ENCODE measurements around the gene SEC24B.

The SEC24B gene

DNA sequence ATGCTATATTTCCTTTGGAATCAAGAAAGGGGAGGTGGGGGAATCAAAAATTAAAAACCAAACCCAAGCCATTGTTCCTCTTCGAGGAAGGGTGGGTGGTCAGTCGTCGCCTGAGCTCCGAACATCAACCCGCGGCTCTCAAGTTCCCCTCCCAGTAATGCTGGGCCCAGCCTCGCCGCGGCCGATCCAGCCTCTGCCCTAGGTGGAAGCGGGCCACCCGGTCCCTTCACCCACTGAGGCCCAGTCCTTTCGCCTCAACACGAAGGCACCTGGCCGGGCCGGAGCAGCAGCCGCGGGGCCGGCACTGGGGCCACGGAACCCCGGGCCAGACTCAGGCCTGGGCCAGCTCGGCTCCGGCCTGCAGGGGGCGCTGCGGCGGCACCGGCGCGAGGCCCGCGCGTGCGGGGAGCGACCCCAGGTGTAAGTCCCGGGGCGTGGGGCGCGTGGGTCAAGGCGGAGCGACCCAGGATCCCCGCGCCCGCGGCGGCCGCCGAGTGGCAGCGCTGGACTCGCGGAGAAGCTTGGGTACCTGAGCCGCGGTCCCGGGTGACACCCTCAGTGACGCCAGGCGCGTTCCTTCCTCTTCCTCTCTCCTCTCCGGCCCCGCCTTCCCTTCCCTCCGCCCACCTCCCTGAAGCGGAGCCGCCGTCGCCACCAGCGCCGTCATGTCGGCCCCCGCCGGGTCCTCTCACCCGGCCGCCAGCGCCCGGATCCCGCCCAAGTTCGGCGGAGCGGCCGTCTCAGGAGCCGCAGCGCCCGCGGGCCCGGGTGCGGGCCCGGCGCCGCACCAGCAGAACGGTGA, at the start of gene SEC24B:
SEC24B (plus strand) TSS at position 611 of the 802 bp plus-strand sequence; CDS start at position 666, 55 bp downstream.
- peak within 1 kb of the TSS; percentile 77 for H3K4me3 ChIP-seq (ENCODE audit: insufficient read length, low read depth)
- peak; percentile 44 for DNase-seq (ENCODE audit: low read depth, low spot score)
- H3K9ac ChIP-seq (ENCODE audit: insufficient read length, low read depth): peak within 1 kb of the TSS; percentile 87
- no peaks in the 10 kb centered on the region for H3K27me3 ChIP-seq (ENCODE audit: insufficient read depth, insufficient read length)
- H3K9me3 ChIP-seq (ENCODE audit: insufficient read depth, low read length): no peaks in the 10 kb centered on the region
- TF ChIP-seq YY1 (IDR thresholded peaks at IDR 0.05; ENCODE audit: insufficient read depth, insufficient read length): no peak
- no peak for TF ChIP-seq SUZ12 (IDR thresholded peaks at IDR 0.05; ENCODE audit: extremely low read depth, insufficient read depth, insufficient read length)
- TF ChIP-seq ZNF274 (IDR thresholded peaks at IDR 0.05; ENCODE audit: low read depth, low read length): no peak
- peaks cover 9% of the 10 kb centered on the region for H3K36me3 ChIP-seq (ENCODE audit: insufficient read depth, insufficient read length, low read length)
- H3K4me1 ChIP-seq (ENCODE audit: insufficient read depth, insufficient read length): peaks cover 7% of the 10 kb centered on the region

DNA sequence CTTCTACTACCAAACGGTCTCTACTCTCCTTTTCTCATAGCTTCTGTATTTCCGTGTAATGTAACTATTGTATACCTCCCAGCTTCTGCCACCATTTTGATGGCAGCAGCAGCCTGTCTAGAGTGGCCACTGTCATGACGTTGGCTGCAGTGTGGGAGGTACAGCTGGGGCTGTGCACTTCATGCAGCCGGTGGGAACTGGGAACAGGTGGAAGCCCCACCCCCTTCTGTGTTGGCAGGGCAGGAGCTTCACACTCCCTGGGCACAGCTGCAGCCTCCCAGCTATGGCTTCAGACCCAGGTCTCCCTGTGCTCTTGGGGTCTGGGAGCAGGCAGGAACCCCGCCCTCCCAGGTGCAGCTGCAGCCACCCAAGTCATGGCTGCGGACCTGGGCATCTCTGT, 49.8 kb upstream of the SEC24B start:
- Histone ChIP-seq H3K9ac (ENCODE audit: insufficient read length, low read depth) (no peak overlapping the region), H3K4me1 (ENCODE audit: insufficient read depth, insufficient read length) (no peaks in the 10 kb centered on the region), H3K27me3 (ENCODE audit: insufficient read depth, insufficient read length) (no peaks in the 10 kb centered on the region), H3K9me3 (ENCODE audit: insufficient read depth, low read length) (no peaks in the 10 kb centered on the region), H3K4me3 (ENCODE audit: insufficient read length, low read depth) (no peak overlapping the region), H3K36me3 (ENCODE audit: insufficient read depth, insufficient read length, low read length) (no peaks in the 10 kb centered on the region)
- no peak for DNase-seq (ENCODE audit: low read depth, low spot score)
- TF ChIP-seq ZNF274 (IDR thresholded peaks at IDR 0.05; ENCODE audit: low read depth, low read length): no peak
- TF ChIP-seq YY1 (IDR thresholded peaks at IDR 0.05; ENCODE audit: insufficient read depth, insufficient read length): no peak
- no peak for TF ChIP-seq SUZ12 (IDR thresholded peaks at IDR 0.05; ENCODE audit: extremely low read depth, insufficient read depth, insufficient read length)

GRCh38 chr4:109385260-109385659, 48.4 kb upstream of the SEC24B start:
- Histone ChIP-seq H3K27me3 (ENCODE audit: insufficient read depth, insufficient read length) (no peaks in the 10 kb centered on the region), H3K9me3 (ENCODE audit: insufficient read depth, low read length) (no peaks in the 10 kb centered on the region), H3K4me3 (ENCODE audit: insufficient read length, low read depth) (no peak overlapping the region), H3K9ac (ENCODE audit: insufficient read length, low read depth) (no peak overlapping the region), H3K4me1 (ENCODE audit: insufficient read depth, insufficient read length) (no peaks in the 10 kb centered on the region), H3K36me3 (ENCODE audit: insufficient read depth, insufficient read length, low read length) (no peaks in the 10 kb centered on the region)
- DNase-seq (ENCODE audit: low read depth, low spot score): no peak
- TF ChIP-seq YY1 (IDR thresholded peaks at IDR 0.05; ENCODE audit: insufficient read depth, insufficient read length) (no peak), SUZ12 (IDR thresholded peaks at IDR 0.05; ENCODE audit: extremely low read depth, insufficient read depth, insufficient read length) (no peak), ZNF274 (IDR thresholded peaks at IDR 0.05; ENCODE audit: low read depth, low read length) (no peak)

DNA sequence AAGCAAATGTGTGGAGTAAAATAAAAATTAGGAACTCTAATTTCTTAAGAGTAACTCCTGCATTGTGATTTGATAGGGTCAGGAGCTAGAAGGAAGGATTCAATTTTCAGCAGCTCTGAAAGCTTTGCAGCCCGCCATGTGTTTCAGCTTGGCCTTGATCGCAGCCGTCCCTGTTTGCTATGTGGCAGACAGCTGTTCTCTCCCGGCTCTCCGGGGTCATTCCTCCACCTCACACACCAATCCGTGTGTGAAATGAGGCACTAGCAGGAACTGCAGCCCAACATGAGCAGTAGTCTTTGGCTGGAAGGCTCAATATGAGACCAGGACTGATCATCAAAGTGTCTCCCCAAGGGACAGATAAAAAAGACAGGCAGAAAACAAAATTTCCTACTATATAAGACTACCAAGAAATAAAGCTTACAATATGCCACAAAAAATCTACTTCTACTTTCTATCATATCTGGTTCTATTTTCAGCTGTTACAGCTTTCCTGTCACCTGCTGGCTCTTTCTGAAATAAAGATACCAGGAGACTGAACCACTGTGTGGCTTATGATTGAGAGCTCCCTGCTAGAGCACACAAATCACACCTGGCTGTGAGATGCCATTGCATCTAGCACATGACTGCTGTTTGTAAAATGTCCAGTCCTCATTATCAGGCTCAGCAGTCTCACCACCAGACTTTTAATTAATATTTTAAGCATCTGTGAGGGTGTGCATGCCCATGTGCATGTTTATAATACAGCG, 44.1 kb upstream of the SEC24B start:
- no peaks in the 10 kb centered on the region for H3K36me3 ChIP-seq (ENCODE audit: insufficient read depth, insufficient read length, low read length)
- H3K4me1 ChIP-seq (ENCODE audit: insufficient read depth, insufficient read length): no peaks in the 10 kb centered on the region
- no peaks in the 10 kb centered on the region for H3K27me3 ChIP-seq (ENCODE audit: insufficient read depth, insufficient read length)
- no peak for TF ChIP-seq ZNF274 (IDR thresholded peaks at IDR 0.05; ENCODE audit: low read depth, low read length)
- TF ChIP-seq SUZ12 (IDR thresholded peaks at IDR 0.05; ENCODE audit: extremely low read depth, insufficient read depth, insufficient read length): no peak
- no peak for TF ChIP-seq YY1 (IDR thresholded peaks at IDR 0.05; ENCODE audit: insufficient read depth, insufficient read length)
- no peak overlapping the region for H3K4me3 ChIP-seq (ENCODE audit: insufficient read length, low read depth)
- H3K9me3 ChIP-seq (ENCODE audit: insufficient read depth, low read length): no peaks in the 10 kb centered on the region
- no peak overlapping the region for H3K9ac ChIP-seq (ENCODE audit: insufficient read length, low read depth)
- DNase-seq (ENCODE audit: low read depth, low spot score): no peak

- H3K4me3 ChIP-seq (ENCODE audit: insufficient read length, low read depth): no peak overlapping the region
- H3K36me3 ChIP-seq (ENCODE audit: insufficient read depth, insufficient read length, low read length): no peaks in the 10 kb centered on the region
- no peak overlapping the region for H3K9ac ChIP-seq (ENCODE audit: insufficient read length, low read depth)
- no peaks in the 10 kb centered on the region for H3K9me3 ChIP-seq (ENCODE audit: insufficient read depth, low read length)
- no peaks in the 10 kb centered on the region for H3K4me1 ChIP-seq (ENCODE audit: insufficient read depth, insufficient read length)
- no peak for DNase-seq (ENCODE audit: low read depth, low spot score)
- TF ChIP-seq YY1 (IDR thresholded peaks at IDR 0.05; ENCODE audit: insufficient read depth, insufficient read length) (no peak), ZNF274 (IDR thresholded peaks at IDR 0.05; ENCODE audit: low read depth, low read length) (no peak), SUZ12 (IDR thresholded peaks at IDR 0.05; ENCODE audit: extremely low read depth, insufficient read depth, insufficient read length) (no peak)
- no peaks in the 10 kb centered on the region for H3K27me3 ChIP-seq (ENCODE audit: insufficient read depth, insufficient read length)
Measured at GRCh38 chr4:109390115-109390768, 43.4 kb upstream of the SEC24B start.

DNA sequence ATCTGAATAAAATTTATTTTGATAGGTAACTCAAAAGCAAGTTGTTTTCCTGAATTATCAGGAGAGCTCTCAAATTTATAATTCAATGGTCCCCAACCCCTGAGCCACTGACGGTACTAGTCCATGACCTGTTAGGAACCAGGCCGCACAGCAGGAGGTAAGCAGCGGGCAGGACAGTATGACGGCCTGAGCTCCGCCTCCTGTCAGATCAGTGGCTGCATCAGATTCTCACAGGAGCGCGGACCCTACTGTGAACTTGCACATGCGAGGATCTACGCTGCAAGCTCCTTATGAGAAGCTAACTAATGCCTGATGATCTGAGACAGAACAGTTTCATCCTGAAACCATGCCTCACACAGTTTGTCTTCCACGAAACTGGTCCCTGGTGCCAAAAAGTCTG, 37.9 kb upstream of the SEC24B start:
- no peak for DNase-seq (ENCODE audit: low read depth, low spot score)
- Histone ChIP-seq H3K36me3 (ENCODE audit: insufficient read depth, insufficient read length, low read length) (no peaks in the 10 kb centered on the region), H3K27me3 (ENCODE audit: insufficient read depth, insufficient read length) (no peaks in the 10 kb centered on the region), H3K4me3 (ENCODE audit: insufficient read length, low read depth) (no peak overlapping the region), H3K9ac (ENCODE audit: insufficient read length, low read depth) (no peak overlapping the region), H3K9me3 (ENCODE audit: insufficient read depth, low read length) (no peaks in the 10 kb centered on the region), H3K4me1 (ENCODE audit: insufficient read depth, insufficient read length) (no peaks in the 10 kb centered on the region)
- no peak for TF ChIP-seq YY1 (IDR thresholded peaks at IDR 0.05; ENCODE audit: insufficient read depth, insufficient read length)
- no peak for TF ChIP-seq ZNF274 (IDR thresholded peaks at IDR 0.05; ENCODE audit: low read depth, low read length)
- TF ChIP-seq SUZ12 (IDR thresholded peaks at IDR 0.05; ENCODE audit: extremely low read depth, insufficient read depth, insufficient read length): no peak

DNA sequence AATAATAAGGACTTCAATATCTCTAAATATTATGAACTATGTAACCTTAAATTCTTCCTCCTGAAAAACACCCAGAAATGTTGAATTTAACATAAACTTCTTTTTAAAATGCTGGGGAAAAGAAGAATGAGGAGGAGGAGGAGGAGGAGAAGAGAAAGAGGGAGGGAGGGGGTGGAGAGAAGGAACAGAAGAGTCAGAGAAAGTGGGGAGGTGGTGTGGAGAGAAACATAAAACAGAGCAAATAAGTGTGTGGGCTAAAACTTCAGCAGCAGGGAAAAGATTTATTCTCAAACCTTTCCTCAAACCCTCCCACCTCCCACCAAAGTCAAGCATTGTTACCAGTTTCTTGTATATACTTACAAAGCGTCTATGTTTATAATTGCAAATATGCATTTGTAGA, 34.7 kb upstream of the SEC24B start:
- TF ChIP-seq YY1 (IDR thresholded peaks at IDR 0.05; ENCODE audit: insufficient read depth, insufficient read length): no peak
- TF ChIP-seq ZNF274 (IDR thresholded peaks at IDR 0.05; ENCODE audit: low read depth, low read length): no peak
- Histone ChIP-seq H3K27me3 (ENCODE audit: insufficient read depth, insufficient read length) (no peaks in the 10 kb centered on the region), H3K9me3 (ENCODE audit: insufficient read depth, low read length) (no peaks in the 10 kb centered on the region), H3K9ac (ENCODE audit: insufficient read length, low read depth) (no peak overlapping the region), H3K4me3 (ENCODE audit: insufficient read length, low read depth) (no peak overlapping the region), H3K36me3 (ENCODE audit: insufficient read depth, insufficient read length, low read length) (no peaks in the 10 kb centered on the region), H3K4me1 (ENCODE audit: insufficient read depth, insufficient read length) (no peaks in the 10 kb centered on the region)
- no peak for DNase-seq (ENCODE audit: low read depth, low spot score)
